Choroid plexus epithelial cell (primary cell): Measurements from ENCODE around the gene KCNQ1.

Experiments
- DNase-seq: peaks from one replicate; pipeline ENCODE4 v3.0.0-alpha.2; 2010; ENCODE audit warnings: low read depth
- H3K4me3 ChIP-seq: 2 replicates; pipeline ENCODE4 v1.5.1; 2011; ENCODE audit warnings: low read depth, mild to moderate bottlenecking, control low read depth, low read length, moderate library complexity
- CTCF ChIP-seq: conservative IDR thresholded peaks from 2 replicates; pipeline ENCODE4 v1.5.1; 2011; ENCODE audit warnings: low read depth, mild to moderate bottlenecking, control low read depth, inconsistent platforms, low read length, moderate library complexity

KCNQ1 gene

GRCh38 chr11:2774173-2775082, 329.6 kb downstream of the KCNQ1 start:
- no peak overlapping the region for H3K4me3 ChIP-seq
- no peak for TF ChIP-seq CTCF

DNA sequence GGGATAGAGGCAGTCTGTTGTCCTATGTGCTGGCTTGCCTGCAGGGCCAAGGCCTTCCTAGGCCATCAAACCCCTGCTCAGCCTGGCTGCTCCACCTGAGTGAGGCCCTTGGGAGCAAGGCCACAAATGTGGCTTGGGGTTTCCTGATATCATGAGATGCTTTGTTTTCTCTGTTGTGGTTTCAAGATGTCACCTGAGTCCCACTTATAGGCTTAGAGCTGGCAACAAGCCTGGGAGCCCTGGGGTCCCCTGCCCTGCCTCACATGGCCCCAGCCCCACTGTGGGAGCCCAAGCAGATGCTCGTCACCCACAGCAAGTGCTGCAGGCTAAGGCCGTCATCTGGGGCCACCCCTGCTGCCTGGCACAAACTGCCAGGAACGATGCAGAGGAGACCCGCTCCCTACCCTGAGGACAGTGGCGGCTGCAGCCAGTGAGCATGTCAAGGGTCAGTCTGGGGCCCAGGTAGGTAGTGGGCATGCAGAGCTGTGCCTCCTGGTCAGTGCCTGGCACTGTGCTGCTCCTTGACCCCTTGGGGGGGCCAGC, 330.3 kb downstream of the KCNQ1 start:
- no peak for TF ChIP-seq CTCF
- no peak overlapping the region for H3K4me3 ChIP-seq
- no peak for DNase-seq

More at GRCh38 chr11:2774173-2775082, 329.6 kb downstream of the KCNQ1 start:
- DNase-seq = no peak

DNA sequence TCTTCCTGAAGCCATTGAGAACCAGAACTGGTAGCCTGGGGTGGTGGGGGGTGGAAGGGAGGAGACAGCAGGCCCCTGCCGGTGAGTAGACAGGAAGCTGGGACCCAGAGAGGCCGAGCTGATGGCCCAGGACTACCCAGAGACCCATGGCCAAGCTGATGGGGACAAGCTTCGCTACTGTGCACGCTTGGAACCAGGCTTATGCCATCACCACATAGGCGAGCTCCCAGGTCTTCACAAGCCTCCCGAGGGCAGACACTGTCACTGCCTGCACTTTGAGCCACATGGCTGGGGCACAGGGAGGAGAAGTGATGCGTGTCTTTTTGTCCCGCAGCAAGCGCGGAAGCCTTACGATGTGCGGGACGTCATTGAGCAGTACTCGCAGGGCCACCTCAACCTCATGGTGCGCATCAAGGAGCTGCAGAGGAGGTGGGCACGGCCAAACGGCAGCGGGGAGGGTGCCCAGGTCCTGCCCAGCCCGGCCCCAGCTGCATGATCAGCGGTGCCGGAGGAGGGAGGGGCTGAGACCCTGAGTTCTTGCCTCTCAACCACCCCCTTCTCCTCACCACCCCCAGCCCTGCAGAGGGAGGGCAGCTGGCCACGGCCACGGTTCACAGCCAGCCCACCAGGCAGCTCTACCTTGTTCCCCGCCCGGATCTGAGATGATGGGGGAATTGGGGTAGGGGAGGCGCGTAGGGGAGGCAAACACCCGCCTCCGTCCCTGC, 331.0 kb downstream of the KCNQ1 start:
- DNase-seq = no peak
- TF ChIP-seq CTCF = no peak
- no peak overlapping the region for H3K4me3 ChIP-seq

DNA sequence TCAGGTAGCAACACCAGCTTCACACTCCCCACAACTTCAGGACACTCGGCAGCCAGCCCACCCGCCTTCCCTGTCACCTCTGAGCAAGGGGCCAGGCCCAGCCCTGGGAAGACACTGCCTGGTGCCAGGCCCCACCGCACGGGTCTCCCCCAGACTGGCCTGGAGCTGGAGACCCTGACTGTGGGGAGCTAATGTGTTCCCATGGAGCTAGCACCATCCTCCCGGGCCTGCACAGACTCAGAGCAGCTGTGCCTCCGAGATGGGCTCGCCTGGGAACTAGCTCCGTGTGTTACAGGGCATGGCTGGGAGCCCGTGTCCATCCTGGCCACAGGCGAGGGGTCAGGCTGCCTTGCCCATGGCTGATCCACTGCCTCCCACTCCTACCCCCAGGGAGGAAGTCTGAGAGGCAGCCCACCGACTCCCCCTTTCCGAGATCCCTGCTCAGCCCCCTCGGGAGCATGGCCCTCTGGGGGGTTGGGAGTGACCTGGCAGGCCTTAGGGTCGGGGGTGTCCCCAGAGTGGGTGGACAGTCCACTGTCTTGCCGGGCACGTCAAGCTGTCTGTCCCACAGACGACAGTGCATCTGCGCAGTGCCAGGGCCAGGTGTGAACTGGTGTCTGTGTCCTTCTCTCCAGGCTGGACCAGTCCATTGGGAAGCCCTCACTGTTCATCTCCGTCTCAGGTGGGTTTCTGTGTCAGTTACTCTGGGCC, 331.7 kb downstream of the KCNQ1 start:
- no peak for DNase-seq
- TF ChIP-seq CTCF = no peak

GRCh38 chr11:2777386-2777785, 332.6 kb downstream of the KCNQ1 start:
- DNase-seq = no peak
- TF ChIP-seq CTCF = no peak
- H3K4me3 ChIP-seq = no peak overlapping the region

More for the DNA sequence above, 331.7 kb downstream of the KCNQ1 start:
- no peak overlapping the region for H3K4me3 ChIP-seq

DNA sequence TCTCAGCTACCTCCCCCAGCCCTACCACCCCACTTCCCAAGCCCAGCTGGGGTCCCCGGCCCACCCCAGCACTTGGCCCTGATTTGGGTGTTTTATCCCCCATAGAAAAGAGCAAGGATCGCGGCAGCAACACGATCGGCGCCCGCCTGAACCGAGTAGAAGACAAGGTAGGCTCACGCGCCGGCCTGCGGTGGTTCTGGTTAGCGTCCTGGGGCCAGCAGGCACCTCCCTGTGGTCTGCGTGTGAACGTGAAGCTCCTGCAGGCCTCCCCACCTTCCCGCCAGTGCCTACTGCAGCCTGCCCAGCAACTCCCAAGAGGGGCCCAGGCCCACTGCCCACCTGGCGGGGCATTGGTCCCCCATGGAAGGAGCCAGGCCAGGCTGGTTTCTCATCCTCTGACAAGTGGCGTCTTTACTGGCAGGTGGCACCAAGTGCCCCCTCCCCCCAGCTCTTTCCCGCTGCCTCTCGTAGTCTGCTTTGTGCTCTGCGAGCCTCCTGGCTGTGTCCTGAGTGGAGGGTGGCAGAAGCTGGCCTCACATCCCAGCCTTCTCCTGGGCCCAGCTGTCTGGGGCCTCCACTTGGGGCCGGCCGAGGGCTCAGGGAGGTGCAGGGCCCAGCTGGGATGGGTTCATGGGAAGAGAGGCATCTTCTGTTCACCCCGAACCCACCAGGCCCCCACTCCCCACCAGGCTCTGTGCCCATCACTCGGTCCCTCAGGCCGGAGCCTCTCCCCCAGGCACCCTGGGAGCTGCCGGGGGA, 333.2 kb downstream of the KCNQ1 start:
- H3K4me3 ChIP-seq = no peak overlapping the region
- DNase-seq = no peak
- TF ChIP-seq CTCF = no peak
